Measurements from ENCODE around the gene CYTH3. TPM values are rescaled to one million over a fixed set of nuclear protein-coding genes. Genes with fewer than 3 reads are reported as not detected.

The CYTH3 gene
- total RNA-seq, 4 donors from 2014 or later = 14.6 to 47.4 (median 22.8) TPM

GRCh38 chr7:6268907-6269306 lies 3.5 kb downstream of the CYTH3 start:
- DNase-seq = no peak
- Histone ChIP-seq H3K27ac (no peak overlapping the region), H3K9me3 (no peaks in the 10 kb centered on the region), H3K36me3 (no peaks in the 10 kb centered on the region), H3K27me3 (no peaks in the 10 kb centered on the region), H3K4me1 (peaks cover 5 to 9% of the 10 kb centered on the region in 2 donors), H3K4me3 (no peak overlapping the region)
- TF ChIP-seq POLR2A (IDR thresholded peaks at IDR 0.05) (no peak), CTCF (IDR thresholded peaks at IDR 0.05) (no peak)
- intact Hi-C loops (cut with DNase I; ENCODE audit: low total_unique reads) = no loop called here

- intact Hi-C loops (cut with DNase I; ENCODE audit: low total_unique reads) = no loop called here
- no peaks in the 10 kb centered on the region for H3K36me3 ChIP-seq
- peaks cover 5 to 9% of the 10 kb centered on the region in 2 donors for H3K4me1 ChIP-seq
- DNase-seq = no peak
- no peaks in the 10 kb centered on the region for H3K9me3 ChIP-seq
- TF ChIP-seq CTCF (IDR thresholded peaks at IDR 0.05) (no peak), POLR2A (IDR thresholded peaks at IDR 0.05) (no peak)
- no peak overlapping the region for H3K4me3 ChIP-seq
- no peaks in the 10 kb centered on the region for H3K27me3 ChIP-seq
- no peak overlapping the region for H3K27ac ChIP-seq
Observed at GRCh38 chr7:6268023-6268900, 4.2 kb downstream of the CYTH3 start.

- no peaks in the 10 kb centered on the region for H3K27me3 ChIP-seq
- H3K4me3 ChIP-seq = no peak overlapping the region
- DNase-seq = no peak
- no peak for TF ChIP-seq POLR2A (IDR thresholded peaks at IDR 0.05)
- no peak for TF ChIP-seq CTCF (IDR thresholded peaks at IDR 0.05)
- intact Hi-C loops (cut with DNase I; ENCODE audit: low total_unique reads) = no loop called here
- no peak overlapping the region for H3K27ac ChIP-seq
- no peaks in the 10 kb centered on the region for H3K36me3 ChIP-seq
- no peaks in the 10 kb centered on the region for H3K9me3 ChIP-seq
- peaks cover 0 to 9% of the 10 kb centered on the region in 2 donors for H3K4me1 ChIP-seq
Observed at GRCh38 chr7:6266699-6267098, 5.7 kb downstream of the CYTH3 start.

GRCh38 chr7:6262221-6262620 lies 10.2 kb downstream of the CYTH3 start:
- Histone ChIP-seq H3K4me1 (no peaks in the 10 kb centered on the region), H3K27ac (peak overlapping the region in 1 of 2 donors; percentile 59), H3K36me3 (no peaks in the 10 kb centered on the region), H3K9me3 (no peaks in the 10 kb centered on the region), H3K4me3 (no peak overlapping the region), H3K27me3 (no peaks in the 10 kb centered on the region)
- intact Hi-C loops (cut with DNase I; ENCODE audit: low total_unique reads) = no loop called here
- DNase-seq = no peak
- TF ChIP-seq CTCF (IDR thresholded peaks at IDR 0.05) = no peak
- TF ChIP-seq POLR2A (IDR thresholded peaks at IDR 0.05) = no peak

GRCh38 chr7:6261699-6262098 lies 10.7 kb downstream of the CYTH3 start:
- no peaks in the 10 kb centered on the region for H3K36me3 ChIP-seq
- DNase-seq = no peak
- intact Hi-C loops (cut with DNase I; ENCODE audit: low total_unique reads) = no loop called here
- H3K27ac ChIP-seq = peak overlapping the region in 1 of 2 donors; percentile 59
- no peak overlapping the region for H3K4me3 ChIP-seq
- TF ChIP-seq CTCF (IDR thresholded peaks at IDR 0.05) (no peak), POLR2A (IDR thresholded peaks at IDR 0.05) (no peak)
- H3K27me3 ChIP-seq = no peaks in the 10 kb centered on the region
- no peaks in the 10 kb centered on the region for H3K9me3 ChIP-seq
- no peaks in the 10 kb centered on the region for H3K4me1 ChIP-seq
